K562 (cell line): ENCODE measurements around the gene SVBP. TPM values are rescaled to one million over a fixed set of nuclear protein-coding genes. Genes with fewer than 3 reads are reported as not detected.
A peak's percentile ranks its signal among the peaks of the same experiment; 100 is the strongest.

Experiments used
- ATAC-seq: fragments of 200-7000 bp; cut with Tn5 transposase; 3 replicates; pipeline ENCODE4 v1.9.1; 2020; ENCODE audit warnings: moderate library complexity
- BruUV-seq: library from RNA; stranded (reverse); fragments of 400-500 nt; replicated peaks from 2 replicates; lab custom pipeline; 2021; lab: Mats Ljungman, UMichigan
- CTCF ChIA-PET: fragments of 300-600 bp; formaldehyde crosslinking; extraction: SDS; loops from one replicate; lab custom pipeline; 2021; ENCODE audit warnings: low intra/inter-chr PET ratio; lab: Yijun Ruan, JAX
- POLR2A ChIA-PET: fragments of 300-600, 350-650 bp; sonication (Branson Sonifier 250); formaldehyde crosslinking; extraction: SDS; loops from one replicate; lab custom pipeline; 2021; ENCODE audit warnings: antibody characterized with exemption, inconsistent platforms; lab: Yijun Ruan, JAX
- DNase-seq, 4 experiments: peaks; one replicate each; pipeline versions ENCODE4 v3.0.0 to v3.0.0-alpha.2; 2011 to 2018; ENCODE audit warnings: low spot score in 3 of 4, mixed read lengths in 3 of 4; ENCODE audit errors: extremely low read depth in 1 of 4
- FAIRE-seq: peaks from 2 replicates; lab custom pipeline; 2011; peaks lifted over from hg19 to GRCh38; lab: Jason Lieb, UNC
- H2AFZ ChIP-seq: 2 replicates; pipeline ENCODE4 v1.6.0; 2011; ENCODE audit warnings: low read depth, low read length, control low read depth, inconsistent platforms
- H3K27ac ChIP-seq: fragments of 200-600 bp; 3 replicates; pipeline ENCODE4 v1.8.0; 2011; ENCODE audit warnings: low read depth, mild to moderate bottlenecking, control low read depth, inconsistent platforms, low read length, moderate library complexity, mixed read lengths; ENCODE audit errors: extremely low read depth
- H3K27me3 ChIP-seq, 2 experiments: fragments of 300-600 bp in 1 of 2; 2 replicates in 1 of 2; 3 replicates in 1 of 2; pipeline versions ENCODE4 v1.6.0 to v1.8.0; 2011; ENCODE audit warnings: inconsistent platforms in 2 of 2, low read length in 2 of 2, mild to moderate bottlenecking in 1 of 2, mixed read lengths in 1 of 2, moderate library complexity in 1 of 2; ENCODE audit not compliant: control insufficient read depth in 2 of 2, insufficient read depth in 2 of 2
- H3K36me3 ChIP-seq: fragments of 300-600 bp; 3 replicates; pipeline ENCODE4 v1.8.0; 2011; ENCODE audit warnings: mild to moderate bottlenecking, low read length, inconsistent platforms; ENCODE audit not compliant: control insufficient read depth, insufficient read depth
- H3K4me1 ChIP-seq, 2 experiments: fragments of 200-600 bp in 1 of 2; replicated peaks in 1 of 2; 2 replicates in 1 of 2; 3 replicates in 1 of 2; pipeline versions ENCODE4 v1.5.1 to v1.8.0; 2011; ENCODE audit warnings: inconsistent platforms in 2 of 2, low read length in 2 of 2, mild to moderate bottlenecking in 1 of 2, mixed read lengths in 1 of 2, moderate library complexity in 1 of 2; ENCODE audit not compliant: control insufficient read depth in 2 of 2, insufficient read depth in 2 of 2
- H3K4me2 ChIP-seq: 2 replicates; pipeline ENCODE4 v1.6.1; 2011; ENCODE audit warnings: low read length, control low read depth, inconsistent platforms, mixed read lengths; ENCODE audit not compliant: insufficient read depth
- H3K4me3 ChIP-seq: fragments of 200-600 bp; sonication (generic), shearing (Covaris generic); 2 replicates; pipeline ENCODE4 v1.5.1; 2016; ENCODE audit warnings: control low read depth, inconsistent platforms
- H3K79me2 ChIP-seq: fragments of 200-600 bp; 3 replicates; pipeline ENCODE4 v1.8.0; 2011; ENCODE audit warnings: low read length, inconsistent platforms; ENCODE audit not compliant: control insufficient read depth, insufficient read depth
- H3K9ac ChIP-seq, 2 experiments: 2 replicates each; pipeline versions ENCODE4 v1.6.0 to v1.6.1; 2011; ENCODE audit warnings: low read depth in 2 of 2, low read length in 2 of 2, control low read depth in 1 of 2, inconsistent platforms in 1 of 2, mild to moderate bottlenecking in 1 of 2, mixed read lengths in 1 of 2; ENCODE audit not compliant: insufficient read depth in 1 of 2
- H3K9me1 ChIP-seq: one replicate; pipeline ENCODE4 v1.6.0; 2011; ENCODE audit warnings: inconsistent platforms, mild to moderate bottlenecking, low read length, moderate library complexity; ENCODE audit not compliant: control insufficient read depth, insufficient read depth
- H3K9me3 ChIP-seq: replicated peaks from 2 replicates; pipeline ENCODE4 v1.5.1; 2011; ENCODE audit warnings: low read depth, low read length, inconsistent platforms; ENCODE audit not compliant: control insufficient read depth, insufficient read depth
- H4K20me1 ChIP-seq: replicated peaks from 2 replicates; pipeline ENCODE4 v1.6.1; 2011; ENCODE audit warnings: low read length, inconsistent platforms, mixed read lengths; ENCODE audit not compliant: control insufficient read depth, insufficient read depth
- E2F1 ChIP-seq: sonication (generic); formaldehyde crosslinking; IDR thresholded peaks from 2 replicates; pipeline ENCODE4 v1.8.1; 2023; ENCODE audit warnings: mild to moderate bottlenecking, missing genetic modification reagents, moderate library complexity
- SNRNP70 ChIP-seq: fragments of 200-400 bp; formaldehyde crosslinking; optimal IDR thresholded peaks from 2 replicates; pipeline ENCODE3; 2017; ENCODE audit warnings: low read depth, low read length
- SP2 ChIP-seq: IDR thresholded peaks from 2 replicates; pipeline ENCODE4 v1.6.1; 2011; ENCODE audit warnings: mild to moderate bottlenecking, low read depth, low read length, moderate library complexity; ENCODE audit not compliant: poor library complexity, severe bottlenecking; ENCODE audit errors: extremely low read depth
- ZC3H4 ChIP-seq: sonication (generic); formaldehyde crosslinking; IDR thresholded peaks from 2 replicates; pipeline ENCODE4 v1.9.0; 2021; ENCODE audit warnings: missing genetic modification reagents, borderline replicate concordance
- WGBS: fragments of 100-300 bp; shearing (Covaris generic); methylation state at CpG from one replicate; pipeline ENCODE4 v1.1.6; 2016; ENCODE audit warnings: low coverage, mixed read lengths; ENCODE audit not compliant: insufficient coverage; ENCODE audit errors: missing lambda C conversion rate; 5-methylcytosine and 5-hydroxymethylcytosine counted together
- in situ Hi-C: fragments of 300-500 bp; cut with MboI; formaldehyde crosslinking; loops from 4 replicates; pipeline ENCODE4 v1.15.0; 2018; ENCODE audit warnings: inconsistent platforms, mixed read lengths
- intact Hi-C: fragments of 100-400 bp; cut with micrococcal nuclease; formaldehyde crosslinking; loops from 2 replicates; pipeline ENCODE4 v1.14.2; 2022
- polyA plus RNA-seq, 8 experiments: library from polyadenylated mRNA; depleted of rRNA in 4 of 8; stranded (reverse) in 5 of 8; unstranded in 3 of 8; fragments of >200 nt; fragmentation: Nextera tagmentation in 2 of 8; fragmentation: Illumina TruSeq in 1 of 8; extraction: Ambion mirVana in 2 of 8; extraction: Trizol in 1 of 8; gene quantifications; 2 replicates each; pipeline versions ENCODE4 v1.2.1 to v1.2.3, GENCODE V29; 2011 to 2014; ENCODE audit warnings: inconsistent platforms in 1 of 8, missing spikeins in 1 of 8
- total RNA-seq, 7 experiments: library from RNA; depleted of rRNA in 6 of 7; stranded (reverse); fragments of >200 nt in 6 of 7; fragmentation: Illumina TruSeq in 2 of 7; extraction: Trizol in 2 of 7; gene quantifications; 2 replicates each; pipeline versions ENCODE4 v1.2.1 to v1.2.3, GENCODE V29; 2011 to 2021; ENCODE audit warnings: low replicate concordance in 1 of 7

SVBP gene
- total and polyA plus RNA-seq, 9 of the 15 experiments (the other 6 are each of a cell fraction or from before 2014, with no cell fraction given) = 31.7 to 49.7 (median 40.0) TPM

GRCh38 chr1:42765269-42765668 is 51.9 kb downstream of the SVBP start:
- peak overlapping the region; percentile 93; the same call in 1 of the 2 replicates for H2AFZ ChIP-seq
- peak overlapping the region; percentile 100 for H3K4me2 ChIP-seq
- H3K9me3 ChIP-seq = no peaks in the 10 kb centered on the region
- TF ChIP-seq E2F1 (CRISPR knock-in tag) (0 out of 2 replicates have a peak, but pooled peaks have one; percentile 40), SNRNP70 (no peak)
- TF ChIP-seq, all 486 proteins: peak for 1
- Histone ChIP-seq H3K9ac (peak overlapping the region in 1 of 2 experiments; percentile 69; a peak in 2 of 4 replicates), H3K27me3 (no peaks in the 10 kb centered on the region), H3K4me1 (peaks cover 12 to 24% of the 10 kb centered on the region in 2 experiments; a peak in 3 of 5 replicates), H3K79me2 (peaks cover 55% of the 10 kb centered on the region), H3K4me3 (peak overlapping the region; percentile 76), H3K36me3 (peaks cover 22% of the 10 kb centered on the region; the same call in 2 of the 3 replicates), H3K27ac (peak overlapping the region; percentile 68; the same call in 1 of the 3 replicates), H3K9me1 (no peaks in the 10 kb centered on the region), H4K20me1 (peaks cover 15% of the 10 kb centered on the region)
- in situ Hi-C loops (no loop called here), intact Hi-C loops (loop anchor here (5.0 kb wide), 3 partner anchors 62 to 83 kb away; partner anchors contain the start of genes YBX1 and ZNF691)
- FAIRE-seq (no peak), ATAC-seq (no peak), DNase-seq (no peak)
- WGBS = 13% methylated on average over 7 of the region's 7 CpGs
- POLR2A ChIA-PET = interaction anchor here (1.0 to 3.5 kb wide), 11 partner anchors 12 to 437 kb away, joined by 3 to 20 read pairs (median 6); partner anchors contain the start of gene YBX1
- BruUV-seq = no TSS peak
- CTCF ChIA-PET = no interaction called here

GRCh38 chr1:42762269-42762668 is 54.9 kb downstream of the SVBP start:
- Histone ChIP-seq H3K27me3 (no peaks in the 10 kb centered on the region), H3K9me1 (no peaks in the 10 kb centered on the region), H3K4me3 (no peak overlapping the region), H4K20me1 (peaks cover 15% of the 10 kb centered on the region), H3K27ac (no peak overlapping the region), H2AFZ (no peak overlapping the region), H3K36me3 (peaks cover 39% of the 10 kb centered on the region), H3K4me1 (peaks cover 8 to 22% of the 10 kb centered on the region in 2 experiments; a peak in 3 of 5 replicates), H3K4me2 (no peak overlapping the region), H3K9ac (no peak overlapping the region; a peak in 1 of 4 replicates), H3K9me3 (no peaks in the 10 kb centered on the region), H3K79me2 (peaks cover 31% of the 10 kb centered on the region)
- ChIA-PET POLR2A (interaction anchor here (0.6 to 1.3 kb wide), 3 partner anchors 10 to 80 kb away, joined by 3 to 4 read pairs (median 3); partner anchors contain the start of gene YBX1), CTCF (no interaction called here)
- FAIRE-seq (no peak), ATAC-seq (no peak), DNase-seq (no peak)
- in situ Hi-C loops (no loop called here), intact Hi-C loops (no loop called here)
- no TSS peak for BruUV-seq
- TF ChIP-seq ZC3H4 = 0 out of 2 replicates have a peak, but pooled peaks have one; percentile 27
- no peak for TF ChIP-seq SP2
- WGBS = 79% methylated on average over 5 of the region's 5 CpGs
